Panc1 (cell line): ENCODE measurements around the gene S100A7. TPM values are rescaled to one million over a fixed set of nuclear protein-coding genes. Genes with fewer than 3 reads are reported as not detected.
A peak's percentile ranks its signal among the peaks of the same experiment; 100 is the strongest.

ENCODE experiments used
- ATAC-seq: fragments of 200-7000 bp; cut with Tn5 transposase; 2 replicates; pipeline ENCODE4 v1.9.1; 2020; ENCODE audit warnings: mild to moderate bottlenecking, moderate library complexity
- BruUV-seq: library from RNA; stranded (reverse); fragments of 400-500 nt; replicated peaks from 2 replicates; lab custom pipeline; 2021; lab: Mats Ljungman, UMichigan
- CTCF ChIA-PET: fragments of 300-600 bp; sonication (Branson Sonifier 250); formaldehyde crosslinking; loops from one replicate; lab custom pipeline; 2022; ENCODE audit warnings: antibody characterized with exemption; lab: Charles Lee
- POLR2A ChIA-PET: fragments of 300-600 bp; sonication (Branson Sonifier 250); formaldehyde crosslinking; loops from one replicate; lab custom pipeline; 2022; ENCODE audit warnings: antibody characterized with exemption; lab: Charles Lee
- DNase-seq: peaks from one replicate; pipeline ENCODE4 v3.0.0-alpha.2; 2010; ENCODE audit warnings: low read depth, low spot score
- H3K27ac ChIP-seq: 2 replicates; pipeline ENCODE4 v1.5.1; 2011; ENCODE audit warnings: mild to moderate bottlenecking, low read length, inconsistent platforms
- H3K27me3 ChIP-seq: fragments of 200-500 bp; sonication (Bioruptor generic); 2 replicates; pipeline ENCODE4 v1.6.0; 2014; ENCODE audit warnings: low read length, inconsistent platforms; ENCODE audit not compliant: control insufficient read depth, insufficient read depth
- H3K36me3 ChIP-seq: fragments of 200-500 bp; sonication (Bioruptor generic); 2 replicates; pipeline ENCODE4 v1.5.1; 2014; ENCODE audit warnings: inconsistent platforms, mild to moderate bottlenecking, low read length, moderate library complexity; ENCODE audit not compliant: control insufficient read depth, insufficient read depth
- H3K4me1 ChIP-seq: 2 replicates; pipeline ENCODE4 v1.5.1; 2011; ENCODE audit warnings: inconsistent platforms, mild to moderate bottlenecking, low read length, moderate library complexity; ENCODE audit not compliant: control insufficient read depth, insufficient read depth
- H3K4me3 ChIP-seq, 2 experiments: 2 replicates each; pipeline ENCODE4 v1.5.1; 2011 to 2012; ENCODE audit warnings: low read depth in 2 of 2, low read length in 2 of 2, mild to moderate bottlenecking in 2 of 2, inconsistent platforms in 1 of 2, moderate library complexity in 1 of 2
- H3K9me3 ChIP-seq: fragments of 200-500 bp; sonication (Bioruptor generic); 2 replicates; pipeline ENCODE4 v1.5.1; 2014; ENCODE audit warnings: low read depth, mild to moderate bottlenecking, inconsistent platforms, low read length, moderate library complexity; ENCODE audit not compliant: control insufficient read depth, insufficient read depth
- POLR2AphosphoS5 ChIP-seq: IDR thresholded peaks from 2 replicates; pipeline ENCODE4 v1.6.1; 2012; ENCODE audit warnings: mild to moderate bottlenecking, low read depth, low read length, moderate library complexity
- SIN3A ChIP-seq: IDR thresholded peaks from 2 replicates; pipeline ENCODE4 v1.6.1; 2012; ENCODE audit warnings: low read depth, mild to moderate bottlenecking, low read length, moderate library complexity, borderline replicate concordance; ENCODE audit not compliant: insufficient read depth
- TCF7L2 ChIP-seq: IDR thresholded peaks from 2 replicates; pipeline ENCODE4 v1.6.1; 2011; ENCODE audit warnings: mild to moderate bottlenecking, low read depth, low read length, inconsistent platforms
- in situ Hi-C: cut with HindIII; loops from 2 replicates; pipeline ENCODE4 v1.10.0; 2016; ENCODE audit warnings: low sequenced_read_pairs, low pct_unique_long_range_greater_than_20kb
- intact Hi-C: fragments of 100-400 bp; cut with micrococcal nuclease; formaldehyde crosslinking; loops from one replicate; pipeline ENCODE4 v1.10.0; 2022; ENCODE audit not compliant: unreplicated experiment
- total RNA-seq: library from RNA; stranded (reverse); gene quantifications from one replicate; pipeline ENCODE4 v1.2.1, GENCODE V29; 2021; ENCODE audit not compliant: unreplicated experiment
- TF ChIP-seq, protein P1 (sequence below): fragments of 450-650 bp; IDR thresholded peaks from 2 replicates; pipeline ENCODE4 v1.5.1; 2017; ENCODE audit warnings: mild to moderate bottlenecking
- TF ChIP-seq, protein P2 (sequence below), 2 experiments: IDR thresholded peaks; 2 replicates each; pipeline ENCODE4 v1.6.1; 2011 to 2012; ENCODE audit warnings: low read depth in 2 of 2, control low read depth in 1 of 2, low read length in 1 of 2, mild to moderate bottlenecking in 1 of 2, moderate library complexity in 1 of 2; ENCODE audit not compliant: insufficient read depth in 1 of 2

S100A7 gene
- total RNA-seq, 1 experiment from 2014 or later, result not detected

DNA sequence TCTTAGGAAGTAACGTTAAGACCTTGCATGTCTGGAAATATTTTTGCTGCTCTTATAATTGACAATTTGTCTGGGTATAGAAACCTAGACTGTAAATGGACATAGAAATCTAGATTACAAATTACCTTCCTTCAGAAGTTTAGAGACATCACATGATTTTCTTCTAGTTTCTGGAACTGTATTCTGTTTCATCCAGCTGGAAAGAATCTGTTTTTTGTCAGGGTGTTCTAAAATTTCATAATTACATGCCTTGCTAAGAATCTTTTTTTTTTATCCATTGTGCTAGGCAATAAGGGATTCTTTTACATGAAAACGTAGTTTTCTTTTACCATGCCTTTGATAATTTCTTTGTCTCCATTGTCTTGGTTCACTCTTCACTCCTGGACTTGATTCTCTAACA is 20.7 kb upstream of the S100A7 start:
- H3K27me3 ChIP-seq, result no peaks in the 10 kb centered on the region
- TF ChIP-seq TCF7L2, result no peak
- TF ChIP-seq, protein P1, sequence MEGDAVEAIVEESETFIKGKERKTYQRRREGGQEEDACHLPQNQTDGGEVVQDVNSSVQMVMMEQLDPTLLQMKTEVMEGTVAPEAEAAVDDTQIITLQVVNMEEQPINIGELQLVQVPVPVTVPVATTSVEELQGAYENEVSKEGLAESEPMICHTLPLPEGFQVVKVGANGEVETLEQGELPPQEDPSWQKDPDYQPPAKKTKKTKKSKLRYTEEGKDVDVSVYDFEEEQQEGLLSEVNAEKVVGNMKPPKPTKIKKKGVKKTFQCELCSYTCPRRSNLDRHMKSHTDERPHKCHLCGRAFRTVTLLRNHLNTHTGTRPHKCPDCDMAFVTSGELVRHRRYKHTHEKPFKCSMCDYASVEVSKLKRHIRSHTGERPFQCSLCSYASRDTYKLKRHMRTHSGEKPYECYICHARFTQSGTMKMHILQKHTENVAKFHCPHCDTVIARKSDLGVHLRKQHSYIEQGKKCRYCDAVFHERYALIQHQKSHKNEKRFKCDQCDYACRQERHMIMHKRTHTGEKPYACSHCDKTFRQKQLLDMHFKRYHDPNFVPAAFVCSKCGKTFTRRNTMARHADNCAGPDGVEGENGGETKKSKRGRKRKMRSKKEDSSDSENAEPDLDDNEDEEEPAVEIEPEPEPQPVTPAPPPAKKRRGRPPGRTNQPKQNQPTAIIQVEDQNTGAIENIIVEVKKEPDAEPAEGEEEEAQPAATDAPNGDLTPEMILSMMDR, result no peak
- no peak for TF ChIP-seq SIN3A
- no peak for TF ChIP-seq POLR2AphosphoS5
- TF ChIP-seq, protein P2, sequence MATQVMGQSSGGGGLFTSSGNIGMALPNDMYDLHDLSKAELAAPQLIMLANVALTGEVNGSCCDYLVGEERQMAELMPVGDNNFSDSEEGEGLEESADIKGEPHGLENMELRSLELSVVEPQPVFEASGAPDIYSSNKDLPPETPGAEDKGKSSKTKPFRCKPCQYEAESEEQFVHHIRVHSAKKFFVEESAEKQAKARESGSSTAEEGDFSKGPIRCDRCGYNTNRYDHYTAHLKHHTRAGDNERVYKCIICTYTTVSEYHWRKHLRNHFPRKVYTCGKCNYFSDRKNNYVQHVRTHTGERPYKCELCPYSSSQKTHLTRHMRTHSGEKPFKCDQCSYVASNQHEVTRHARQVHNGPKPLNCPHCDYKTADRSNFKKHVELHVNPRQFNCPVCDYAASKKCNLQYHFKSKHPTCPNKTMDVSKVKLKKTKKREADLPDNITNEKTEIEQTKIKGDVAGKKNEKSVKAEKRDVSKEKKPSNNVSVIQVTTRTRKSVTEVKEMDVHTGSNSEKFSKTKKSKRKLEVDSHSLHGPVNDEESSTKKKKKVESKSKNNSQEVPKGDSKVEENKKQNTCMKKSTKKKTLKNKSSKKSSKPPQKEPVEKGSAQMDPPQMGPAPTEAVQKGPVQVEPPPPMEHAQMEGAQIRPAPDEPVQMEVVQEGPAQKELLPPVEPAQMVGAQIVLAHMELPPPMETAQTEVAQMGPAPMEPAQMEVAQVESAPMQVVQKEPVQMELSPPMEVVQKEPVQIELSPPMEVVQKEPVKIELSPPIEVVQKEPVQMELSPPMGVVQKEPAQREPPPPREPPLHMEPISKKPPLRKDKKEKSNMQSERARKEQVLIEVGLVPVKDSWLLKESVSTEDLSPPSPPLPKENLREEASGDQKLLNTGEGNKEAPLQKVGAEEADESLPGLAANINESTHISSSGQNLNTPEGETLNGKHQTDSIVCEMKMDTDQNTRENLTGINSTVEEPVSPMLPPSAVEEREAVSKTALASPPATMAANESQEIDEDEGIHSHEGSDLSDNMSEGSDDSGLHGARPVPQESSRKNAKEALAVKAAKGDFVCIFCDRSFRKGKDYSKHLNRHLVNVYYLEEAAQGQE (IDR thresholded peaks at IDR 0.05; ENCODE audit: insufficient read depth in 1 of 2, low read depth in 2 of 2, low read length in 1 of 2), result no peak
- ChIA-PET CTCF (no interaction called here), POLR2A (no interaction called here)
- BruUV-seq, result no TSS peak
- H3K4me3 ChIP-seq, result no peak overlapping the region
- no peaks in the 10 kb centered on the region for H3K9me3 ChIP-seq
- no peaks in the 10 kb centered on the region for H3K4me1 ChIP-seq
- no peak overlapping the region for H3K27ac ChIP-seq
- ATAC-seq (no peak), DNase-seq (no peak)
- intact Hi-C loops, result no loop called here
- no peaks in the 10 kb centered on the region for H3K36me3 ChIP-seq
- in situ Hi-C loops, result no loop called here

DNA sequence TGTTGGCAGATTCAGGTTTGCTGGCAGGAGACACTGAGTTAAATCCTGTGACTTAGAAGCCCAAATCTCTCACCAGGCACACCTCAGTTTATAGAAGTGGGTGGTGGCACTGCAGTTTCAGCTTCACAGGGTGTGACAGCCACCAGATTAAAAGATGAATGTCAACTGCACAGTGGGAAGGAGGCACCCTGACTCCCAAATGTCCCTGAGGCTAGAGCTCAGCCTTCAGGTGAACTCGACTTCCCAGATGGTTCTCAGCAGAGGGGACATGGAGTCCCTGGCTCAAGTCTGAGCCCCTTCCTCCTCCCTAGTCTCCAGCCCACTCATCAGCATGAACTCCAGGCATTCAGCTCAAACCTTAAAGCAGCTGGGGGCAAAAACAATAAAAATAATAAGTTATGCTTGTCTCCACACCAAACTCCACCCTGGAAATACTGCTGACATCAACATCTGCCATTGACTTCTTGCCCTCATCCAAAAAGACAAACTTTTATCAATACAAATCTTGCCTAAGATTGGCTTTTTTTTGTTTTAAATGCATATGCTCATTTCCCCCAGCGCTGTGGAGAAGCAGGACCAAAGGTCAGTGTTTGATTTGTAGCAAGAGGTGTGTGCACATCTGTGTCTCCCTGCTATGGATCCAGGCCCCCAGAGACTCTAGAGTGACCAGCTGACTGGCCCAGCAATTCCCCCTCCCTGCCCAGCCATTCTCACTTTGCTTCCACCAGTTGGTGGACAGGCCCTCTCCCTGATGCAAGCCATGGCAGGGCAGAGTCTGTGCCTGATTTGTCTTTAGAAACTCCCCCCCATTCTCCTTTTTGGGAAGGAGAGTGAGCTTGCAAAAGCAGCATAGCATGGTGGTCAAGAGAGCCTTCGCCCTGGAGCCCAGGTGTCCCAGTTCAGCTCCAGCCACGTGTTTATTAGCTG is 18.5 kb upstream of the S100A7 start:
- no peaks in the 10 kb centered on the region for H3K27me3 ChIP-seq
- no peaks in the 10 kb centered on the region for H3K9me3 ChIP-seq
- ChIA-PET CTCF (interaction anchor here (0.6 to 0.9 kb wide), 2 partner anchors 13 to 14 kb away, joined by 3 read pairs; no protein-coding TSS in a partner anchor), POLR2A (interaction anchor here (0.6 kb wide), 1 partner anchor 159 kb away, joined by 3 read pairs; no protein-coding TSS in a partner anchor)
- no peak for DNase-seq
- H3K27ac ChIP-seq, result no peak overlapping the region
- TF ChIP-seq, protein P2 (IDR thresholded peaks at IDR 0.05; ENCODE audit: insufficient read depth in 1 of 2, low read depth in 2 of 2, low read length in 1 of 2), result no peak
- no peak for TF ChIP-seq POLR2AphosphoS5
- TF ChIP-seq, protein P1, result no peak
- TF ChIP-seq TCF7L2, result no peak
- TF ChIP-seq SIN3A, result no peak
- in situ Hi-C loops, result no loop called here
- no peaks in the 10 kb centered on the region for H3K4me1 ChIP-seq
- no peaks in the 10 kb centered on the region for H3K36me3 ChIP-seq
- BruUV-seq, result no TSS peak
- H3K4me3 ChIP-seq, result no peak overlapping the region
- intact Hi-C loops, result no loop called here
- ATAC-seq, result peak; percentile 25; the same call in 1 of the 2 replicates
